GM21723 (cell line): ENCODE results near the gene RNU1-2.
"Not testable (repeated sequence)": the region's sequence is repeated elsewhere in the genome, so short reads cannot be mapped to it uniquely, and the experiment has no call there.

ENCODE experiments used
- ATAC-seq: cut with Tn5 transposase; IDR thresholded peaks from one replicate; pipeline ENCODE4 v1.9.1; 2021; ENCODE audit warnings: mild to moderate bottlenecking, moderate library complexity; ENCODE audit not compliant: unreplicated experiment

Gene RNU1-2

GRCh38 chr1:16925635-16926490 is 30.1 kb downstream of the RNU1-2 start:
- ATAC-seq: no peak

DNA sequence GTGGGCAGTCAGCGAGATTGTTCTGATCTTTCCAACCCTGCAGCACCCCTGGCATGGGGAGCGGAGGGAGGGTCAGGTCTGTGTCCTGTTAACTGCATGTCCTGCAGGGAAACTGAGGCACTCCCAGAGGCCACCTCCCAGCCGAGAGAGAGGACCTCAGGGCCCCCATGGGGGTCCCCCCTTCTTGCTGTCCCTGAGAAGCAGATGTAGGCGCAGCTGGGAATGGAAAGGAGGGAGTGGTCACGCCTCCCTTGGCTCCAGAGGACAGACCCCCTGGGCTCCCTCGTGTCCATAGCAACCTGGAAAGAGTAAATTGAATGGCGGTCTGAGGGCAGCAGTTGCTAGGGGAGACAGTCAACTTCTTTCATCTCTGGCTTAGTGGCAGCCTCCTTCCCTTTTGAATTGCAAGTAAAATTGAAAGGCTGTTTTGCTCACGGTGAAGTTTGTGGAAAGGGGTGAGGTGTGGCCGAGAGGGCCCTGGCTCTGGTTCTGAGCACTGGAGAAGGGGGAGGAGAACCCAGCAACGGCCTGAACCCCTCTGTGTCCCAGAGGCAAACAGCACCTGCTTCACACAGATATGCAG is 30.8 kb downstream of the RNU1-2 start:
- no peak for ATAC-seq

GRCh38 chr1:16927256-16927655 is 31.5 kb downstream of the RNU1-2 start:
- no peak for ATAC-seq

DNA sequence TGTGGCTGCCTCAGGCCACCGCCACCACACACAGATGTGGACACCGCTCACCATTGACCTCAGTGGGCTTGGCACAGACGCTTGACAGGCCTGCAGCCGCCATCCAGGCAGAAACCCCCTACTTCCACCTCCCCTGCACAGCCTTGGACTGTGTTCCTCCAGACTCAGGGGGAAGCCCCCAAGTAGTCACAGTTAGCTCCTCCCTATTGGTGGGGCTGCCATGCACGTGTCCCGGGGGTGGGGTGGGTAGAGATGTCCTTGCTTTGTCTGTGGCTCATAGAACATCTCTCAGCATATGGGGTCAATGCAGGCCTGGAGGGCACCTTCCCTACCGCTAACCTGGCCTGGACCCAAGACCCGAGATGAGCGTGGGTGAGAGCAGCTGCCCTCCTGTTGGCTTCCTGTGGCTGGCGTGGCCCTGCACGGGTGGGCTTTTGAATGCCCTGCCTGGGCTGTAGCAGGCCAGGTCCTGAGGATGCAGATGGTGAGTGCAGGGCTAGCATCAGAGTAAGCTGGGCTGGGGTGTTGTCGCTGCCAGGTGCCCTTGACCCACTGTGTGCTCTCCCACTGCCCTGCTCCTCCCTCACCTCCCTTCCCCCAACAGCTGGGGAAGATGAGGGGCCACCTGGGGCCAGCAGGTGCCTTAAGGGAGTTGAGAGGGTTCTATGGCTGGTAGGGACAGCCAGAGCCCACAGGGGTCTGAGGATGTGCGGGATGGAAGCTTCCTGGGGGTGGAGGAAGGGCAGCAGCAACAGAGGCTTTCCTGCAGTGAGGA is 32.1 kb downstream of the RNU1-2 start:
- no peak for ATAC-seq

- not testable (repeated sequence) for ATAC-seq
These were observed 33.6 kb downstream of the RNU1-2 start for GRCh38 chr1:16929146-16930041.

GRCh38 chr1:16931206-16931934 is 35.6 kb downstream of the RNU1-2 start:
- ATAC-seq: not testable (repeated sequence)

GRCh38 chr1:16933945-16934344 is 38.2 kb downstream of the RNU1-2 start:
- not testable (repeated sequence) for ATAC-seq

DNA sequence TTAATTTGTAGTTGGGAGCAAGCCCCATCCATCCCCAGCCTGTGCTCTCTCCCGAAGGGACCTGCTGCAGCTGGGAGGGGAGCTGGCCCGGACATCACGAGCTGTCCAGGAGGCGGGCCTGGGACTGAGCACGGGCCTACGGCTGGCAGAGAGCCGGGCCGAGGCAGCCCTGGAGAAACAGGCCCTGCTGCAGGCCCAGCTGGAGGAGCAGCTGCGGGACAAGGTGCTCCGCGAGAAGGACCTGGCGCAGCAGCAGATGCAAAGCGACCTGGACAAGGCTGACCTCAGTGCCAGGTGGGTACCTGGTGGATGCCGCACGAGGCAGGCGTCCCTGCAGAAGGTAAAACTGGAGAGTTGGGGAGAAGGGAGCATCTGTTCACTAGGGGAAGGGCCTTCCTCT is 40.8 kb downstream of the RNU1-2 start:
- ATAC-seq: not testable (repeated sequence)

- ATAC-seq: no peak
These were observed 42.9 kb downstream of the RNU1-2 start for GRCh38 chr1:16938351-16939321.

DNA sequence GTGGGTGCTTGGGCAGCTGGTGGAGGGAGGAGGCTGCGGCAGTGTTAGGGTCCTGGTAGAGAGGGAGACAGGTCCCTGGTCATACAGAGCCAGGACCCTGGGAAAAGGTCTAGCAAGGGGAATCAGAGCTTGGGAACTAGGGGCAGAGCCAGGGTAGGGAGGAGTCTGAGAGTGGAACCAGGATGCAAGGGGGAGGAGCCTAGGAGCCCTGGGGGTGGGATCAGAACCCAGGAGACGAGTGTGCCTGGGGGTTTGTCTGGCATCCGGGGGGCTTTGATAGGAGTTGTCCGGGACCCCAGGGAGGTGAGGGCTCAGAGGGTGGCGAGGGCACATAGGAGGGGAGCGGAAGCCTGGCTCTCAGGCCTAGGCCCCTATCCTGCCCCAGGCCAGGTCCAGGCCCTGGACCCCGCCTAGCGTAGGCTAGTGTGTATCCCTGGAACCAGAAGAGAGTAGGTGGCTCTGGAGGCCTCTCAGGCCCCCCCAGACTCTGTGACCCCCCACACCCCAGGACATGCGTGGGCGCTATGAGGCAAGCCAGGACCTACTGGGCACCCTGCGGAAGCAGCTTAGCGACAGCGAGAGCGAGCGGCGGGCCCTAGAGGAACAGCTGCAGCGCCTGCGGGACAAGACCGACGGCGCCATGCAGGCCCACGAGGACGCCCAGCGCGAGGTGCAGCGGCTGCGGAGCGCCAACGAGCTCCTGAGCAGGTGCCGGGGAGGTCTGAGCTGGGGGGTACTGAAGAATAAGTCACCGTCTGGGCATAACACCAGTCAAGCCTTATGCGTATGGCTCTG is 43.8 kb downstream of the RNU1-2 start:
- not testable (repeated sequence) for ATAC-seq

DNA sequence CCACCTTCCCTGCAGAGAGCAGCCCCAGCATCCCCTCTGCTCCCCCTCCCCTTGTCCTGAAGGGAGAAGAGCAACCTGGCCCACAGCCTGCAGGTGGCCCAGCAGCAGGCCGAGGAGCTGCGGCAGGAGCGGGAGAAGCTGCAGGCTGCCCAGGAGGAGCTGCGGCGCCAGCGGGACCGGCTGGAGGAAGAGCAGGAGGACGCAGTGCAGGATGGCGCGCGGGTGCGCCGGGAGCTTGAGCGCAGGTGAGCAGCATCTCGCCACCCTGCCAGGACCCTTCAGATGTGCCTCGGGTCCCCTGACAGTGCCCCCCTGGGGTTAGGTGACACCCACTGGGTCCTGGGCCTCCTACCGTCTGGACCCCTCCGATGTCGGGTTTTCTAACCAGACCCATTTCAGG is 48.3 kb downstream of the RNU1-2 start:
- no peak for ATAC-seq

DNA sequence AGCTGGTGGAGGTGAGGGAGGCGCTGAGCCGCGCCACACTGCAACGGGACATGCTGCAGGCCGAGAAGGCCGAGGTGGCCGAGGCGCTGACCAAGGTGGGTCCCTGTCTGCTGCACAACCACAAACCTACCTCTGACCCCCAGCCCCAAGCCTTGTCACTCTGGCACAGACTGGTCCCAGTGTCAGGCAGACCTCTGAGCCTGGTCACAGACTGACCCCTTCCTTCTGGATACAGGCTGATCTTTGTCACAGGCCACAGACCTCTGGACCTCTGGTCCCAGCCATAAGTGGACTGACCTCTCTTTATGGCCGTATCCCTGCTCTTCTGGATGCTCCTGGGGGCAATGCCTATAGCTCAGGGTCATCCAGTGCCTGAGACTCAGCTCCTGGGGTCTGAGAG is 49.7 kb downstream of the RNU1-2 start:
- not testable (repeated sequence) for ATAC-seq
